Body of pancreas (tissue), 4 donors: ENCODE data around the gene FGF6. TPM values are rescaled to one million over a fixed set of nuclear protein-coding genes. Genes with fewer than 3 reads are reported as not detected.

Source experiments
- ATAC-seq: fragments of 150-250 bp; one replicate; pipeline ENCODE4 v1.9.1; 2016
- DNase-seq, 4 donors: peaks; one replicate each; pipeline ENCODE4 v3.0.0-alpha.2; 2019
- H3K27ac ChIP-seq, 4 donors: fragments of 200-600 bp; sonication (generic); 1 replicate in 3 of 4; 2 replicates in 1 of 4; pipeline versions ENCODE4 v1.5.1 to v1.6.1; 2016 to 2019; ENCODE audit warnings: mild to moderate bottlenecking in 1 of 4, mixed read lengths in 1 of 4, moderate library complexity in 1 of 4
- H3K27me3 ChIP-seq, 2 donors: fragments of 200-600 bp; sonication (generic); one replicate each; pipeline ENCODE4 v1.6.0; 2016; ENCODE audit warnings: mild to moderate bottlenecking in 1 of 2
- H3K36me3 ChIP-seq, 2 donors: fragments of 200-600 bp; sonication (generic); replicated peaks in 1 of 2; 2 replicates each; pipeline ENCODE4 v1.5.1; 2016; ENCODE audit warnings: low read depth in 2 of 2; ENCODE audit not compliant: insufficient read depth in 1 of 2
- H3K4me1 ChIP-seq: fragments of 200-600 bp; sonication (generic); one replicate; pipeline ENCODE4 v1.6.0; 2016
- H3K4me3 ChIP-seq, 2 donors: fragments of 200-600 bp; sonication (generic); 1 replicate in 1 of 2; 2 replicates in 1 of 2; pipeline ENCODE4 v1.5.1; 2016 to 2019
- H3K9me3 ChIP-seq, 3 donors: fragments of 200-600 bp; sonication (generic); 1 replicate in 2 of 3; 2 replicates in 1 of 3; pipeline ENCODE4 v1.5.1; 2016
- POLR2A ChIP-seq, 3 donors: fragments of 450-650 bp; IDR thresholded peaks; one replicate each; pipeline ENCODE4 v1.6.1; 2016; ENCODE audit warnings: antibody characterized with exemption in 3 of 3, mild to moderate bottlenecking in 2 of 3
- WGBS, 2 donors: methylation state at CpG; one replicate each; pipeline ENCODE4 v1.1.5; 2017; 5-methylcytosine and 5-hydroxymethylcytosine counted together
- intact Hi-C: fragments of 100-400 bp; cut with DNase I; formaldehyde crosslinking; loops from one replicate; pipeline ENCODE4 v1.15.1; 2023
- total RNA-seq, 2 donors: library from RNA; depleted of rRNA; stranded (reverse); fragments of >200 nt; gene quantifications; one replicate each; pipeline ENCODE4 v1.1.0, GENCODE V29; 2016
- TF ChIP-seq, protein P1 (sequence below), 7 experiments: fragments of 450-650 bp in 4 of 7; fragments of 200-600 bp in 3 of 7; sonication (generic) in 3 of 7; IDR thresholded peaks; one replicate each; pipeline ENCODE4 v1.5.1; 2016 to 2019; ENCODE audit warnings: antibody characterized with exemption in 7 of 7

Gene FGF6
- total RNA-seq, 2 donors from 2014 or later = not detected

DNA sequence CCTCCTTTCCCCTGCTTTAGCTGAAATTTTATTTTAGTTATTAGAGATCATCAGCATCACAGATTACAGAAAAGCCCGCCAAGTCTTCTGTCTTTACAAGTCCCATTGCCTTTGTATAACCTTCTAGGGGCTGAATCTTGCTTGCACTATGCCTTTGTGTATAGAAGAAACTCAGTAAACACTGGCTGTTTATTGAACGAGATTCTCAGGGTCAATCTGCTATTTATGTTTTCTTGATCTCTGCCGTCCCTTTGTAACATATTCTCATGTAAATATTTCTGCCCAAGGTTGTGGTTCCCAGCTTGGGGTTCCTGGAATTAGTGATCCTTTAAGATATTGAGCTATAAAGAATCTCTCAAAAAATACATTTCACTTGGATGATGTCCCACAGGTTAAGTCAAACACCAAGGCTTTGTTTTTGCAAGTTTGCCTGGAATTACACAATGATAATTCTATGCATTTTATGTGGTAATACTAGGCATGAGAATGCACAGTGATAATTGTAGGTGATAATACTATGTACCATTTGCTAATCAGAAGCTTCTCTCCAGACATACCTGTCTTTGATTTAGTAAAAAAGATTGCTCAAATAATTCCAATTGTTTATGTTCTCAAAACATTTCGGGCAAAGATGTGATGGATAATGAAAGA lies 40.6 kb upstream of the FGF6 start:
- intact Hi-C loops = no loop called here
- H3K4me3 ChIP-seq = no peak overlapping the region
- H3K27me3 ChIP-seq = no peaks in the 10 kb centered on the region
- no peak overlapping the region for H3K27ac ChIP-seq
- TF ChIP-seq, protein P1, sequence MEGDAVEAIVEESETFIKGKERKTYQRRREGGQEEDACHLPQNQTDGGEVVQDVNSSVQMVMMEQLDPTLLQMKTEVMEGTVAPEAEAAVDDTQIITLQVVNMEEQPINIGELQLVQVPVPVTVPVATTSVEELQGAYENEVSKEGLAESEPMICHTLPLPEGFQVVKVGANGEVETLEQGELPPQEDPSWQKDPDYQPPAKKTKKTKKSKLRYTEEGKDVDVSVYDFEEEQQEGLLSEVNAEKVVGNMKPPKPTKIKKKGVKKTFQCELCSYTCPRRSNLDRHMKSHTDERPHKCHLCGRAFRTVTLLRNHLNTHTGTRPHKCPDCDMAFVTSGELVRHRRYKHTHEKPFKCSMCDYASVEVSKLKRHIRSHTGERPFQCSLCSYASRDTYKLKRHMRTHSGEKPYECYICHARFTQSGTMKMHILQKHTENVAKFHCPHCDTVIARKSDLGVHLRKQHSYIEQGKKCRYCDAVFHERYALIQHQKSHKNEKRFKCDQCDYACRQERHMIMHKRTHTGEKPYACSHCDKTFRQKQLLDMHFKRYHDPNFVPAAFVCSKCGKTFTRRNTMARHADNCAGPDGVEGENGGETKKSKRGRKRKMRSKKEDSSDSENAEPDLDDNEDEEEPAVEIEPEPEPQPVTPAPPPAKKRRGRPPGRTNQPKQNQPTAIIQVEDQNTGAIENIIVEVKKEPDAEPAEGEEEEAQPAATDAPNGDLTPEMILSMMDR (IDR thresholded peaks at IDR 0.05) = no peak
- no peak for TF ChIP-seq POLR2A (IDR thresholded peaks at IDR 0.05)
- no peaks in the 10 kb centered on the region for H3K9me3 ChIP-seq
- H3K36me3 ChIP-seq = peaks cover 0 to 7% of the 10 kb centered on the region in 2 donors
- H3K4me1 ChIP-seq = no peaks in the 10 kb centered on the region
- 44 to 57% methylated on average over 4 of the region's 4 CpGs for WGBS, 2 donors
- DNase-seq = no peak
- no peak for ATAC-seq

DNA sequence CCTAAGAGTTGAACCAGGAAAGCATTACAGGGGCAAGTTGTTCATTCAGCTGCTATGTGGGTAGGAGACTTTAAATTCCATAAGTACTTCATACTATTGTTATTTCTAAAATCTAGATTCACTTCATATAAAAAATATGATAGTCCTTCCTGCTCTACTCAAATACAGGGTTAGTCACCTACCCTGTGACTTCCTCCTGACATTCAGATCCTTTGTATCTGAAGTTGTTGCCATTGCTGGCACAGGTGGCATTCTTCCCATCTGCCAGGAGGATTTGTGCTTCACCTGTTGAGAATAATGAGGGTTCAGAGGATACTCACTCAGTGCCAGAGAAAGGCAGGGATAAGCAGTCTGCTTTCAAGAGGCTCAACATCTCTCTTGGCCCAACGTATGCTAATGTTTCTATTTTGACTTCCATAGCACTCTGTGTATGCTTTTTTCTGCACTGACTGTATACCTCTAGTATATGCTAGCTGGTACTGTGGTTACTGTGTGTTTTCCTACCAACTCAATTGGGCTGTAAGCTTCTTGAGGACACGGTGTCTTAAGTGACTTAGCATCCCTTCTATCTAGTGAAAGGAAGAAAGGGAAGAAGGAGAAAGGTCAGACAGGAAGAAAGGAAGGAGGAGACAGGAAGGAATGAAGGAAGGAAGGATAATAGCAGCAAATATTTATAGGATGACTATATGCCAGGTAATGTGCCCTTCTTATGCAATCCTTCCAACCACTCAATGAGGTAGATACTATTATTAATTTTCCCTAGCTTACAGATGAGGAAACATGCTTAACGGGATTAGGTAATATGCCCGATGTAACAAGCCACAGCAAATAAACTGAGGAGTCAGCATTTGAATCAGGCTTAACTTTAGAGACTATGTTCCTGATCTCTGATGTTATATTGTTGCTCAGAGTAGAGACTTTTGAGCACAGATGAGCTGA lies 38.5 kb upstream of the FGF6 start:
- DNase-seq (peak in 1 of 4 donors; percentile 49), ATAC-seq (peak; percentile 24)

DNA sequence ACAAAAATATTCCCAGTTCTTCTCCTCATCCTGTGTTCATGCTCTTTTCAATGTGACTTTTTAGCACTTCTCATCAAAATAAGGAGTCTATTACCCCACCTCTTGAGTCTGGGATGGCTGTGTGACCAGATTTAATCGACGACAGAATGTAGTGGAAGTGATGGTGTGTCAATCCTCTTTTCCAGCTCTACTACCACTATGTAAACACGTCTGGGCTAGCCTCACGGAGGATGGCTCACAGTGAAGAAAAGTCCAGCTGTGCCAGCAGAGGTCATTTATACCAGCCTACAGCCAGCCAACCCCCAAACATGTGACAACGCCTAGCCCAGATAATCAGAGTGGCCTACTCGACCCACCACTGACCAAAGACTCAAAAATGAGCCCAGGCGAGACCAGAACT lies 37.3 kb upstream of the FGF6 start:
- WGBS, 2 donors = 65 to 72% methylated on average over 7 of the region's 7 CpGs
- intact Hi-C loops = no loop called here
- no peak for DNase-seq

More for the DNA sequence above, 38.5 kb upstream of the FGF6 start:
- H3K9me3 ChIP-seq = no peaks in the 10 kb centered on the region
- TF ChIP-seq, protein P1 (IDR thresholded peaks at IDR 0.05) = no peak
- TF ChIP-seq POLR2A (IDR thresholded peaks at IDR 0.05) = no peak
- H3K4me3 ChIP-seq = no peak overlapping the region
- H3K27me3 ChIP-seq = no peaks in the 10 kb centered on the region
- intact Hi-C loops = no loop called here
- no peak overlapping the region for H3K27ac ChIP-seq
- no peaks in the 10 kb centered on the region for H3K4me1 ChIP-seq
- H3K36me3 ChIP-seq = peaks cover 0 to 7% of the 10 kb centered on the region in 2 donors
- 63 to 69% methylated on average over 4 of the region's 4 CpGs for whole genome bisulfite sequencing, 2 donors

DNA sequence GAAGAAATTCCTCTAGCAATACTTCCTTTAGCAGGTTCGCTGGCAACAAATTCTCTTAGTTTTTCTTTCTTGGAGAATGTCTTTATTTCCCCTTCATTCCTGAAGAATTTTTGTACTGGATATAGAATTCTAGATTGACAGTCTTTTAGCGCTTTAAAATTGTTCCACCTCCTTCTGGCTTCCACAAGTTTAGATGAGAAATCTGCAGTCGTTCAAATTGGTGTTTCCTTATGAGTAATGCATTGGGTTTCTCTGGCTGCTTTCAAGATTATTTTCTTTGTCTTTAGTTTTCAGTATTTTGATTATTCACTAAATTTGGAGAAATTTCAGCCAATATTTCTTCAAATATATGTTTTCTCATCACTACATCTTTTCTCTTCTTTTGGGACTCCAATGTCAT lies 33.3 kb upstream of the FGF6 start:
- ATAC-seq (no peak), DNase-seq (no peak)
- no peaks in the 10 kb centered on the region for H3K9me3 ChIP-seq
- WGBS, 2 donors = 91 to 93% methylated on average over 3 of the region's 3 CpGs
- H3K36me3 ChIP-seq = no peaks in the 10 kb centered on the region
- TF ChIP-seq POLR2A (IDR thresholded peaks at IDR 0.05) = no peak
- TF ChIP-seq, protein P1 (IDR thresholded peaks at IDR 0.05) = no peak
- H3K27me3 ChIP-seq = no peaks in the 10 kb centered on the region
- no peak overlapping the region for H3K27ac ChIP-seq
- intact Hi-C loops = no loop called here
- H3K4me1 ChIP-seq = no peaks in the 10 kb centered on the region
- no peak overlapping the region for H3K4me3 ChIP-seq

More for the DNA sequence above, 37.3 kb upstream of the FGF6 start:
- Histone ChIP-seq H3K27ac (no peak overlapping the region), H3K4me1 (no peaks in the 10 kb centered on the region), H3K4me3 (no peak overlapping the region), H3K27me3 (no peaks in the 10 kb centered on the region), H3K9me3 (no peaks in the 10 kb centered on the region), H3K36me3 (no peaks in the 10 kb centered on the region)
- no peak for TF ChIP-seq POLR2A (IDR thresholded peaks at IDR 0.05)
- TF ChIP-seq, protein P1 (IDR thresholded peaks at IDR 0.05) = no peak
- no peak for ATAC-seq
